Smooth muscle cell of trachea (primary cell): ENCODE results near the gene LNPK. TPM values are rescaled to one million over a fixed set of nuclear protein-coding genes. Genes with fewer than 3 reads are reported as not detected.

Experiments
- total RNA-seq: library from RNA; depleted of rRNA; stranded (reverse); fragments of >200 nt; gene quantifications from 2 replicates; pipeline ENCODE4 v1.2.1, GENCODE V29; 2014

The LNPK gene
- total RNA-seq = 42.7 and 45.1 TPM in 2 replicates

GRCh38 chr2:176001916-176002687 is at the start of gene LNPK:
LNPK (minus strand) TSS chr2:176002267; CDS start chr2:175995584, 6,683 bp downstream.

Other genes starting within 250 kb of the LNPK start
- not detected in 2 replicates for gene EVX2, start 81.7 kb upstream of the LNPK start, total RNA-seq
- gene HOXD13, start 90.5 kb upstream of the LNPK start, total RNA-seq = not detected in 2 replicates
- not detected in 2 replicates for gene HOXD12, start 97.5 kb upstream of the LNPK start, total RNA-seq
- gene HOXD11, start 105.0 kb upstream of the LNPK start, total RNA-seq = not detected in 2 replicates
- gene HOXD10, start 114.5 kb upstream of the LNPK start, total RNA-seq = not detected in 2 replicates
- 0.17 TPM in 1 of 2 replicates, not detected in the other for gene HOXD9, start 120.5 kb upstream of the LNPK start, total RNA-seq
- 0.33 and 0.44 TPM in 2 replicates for gene HOXD8, start 127.4 kb upstream of the LNPK start, total RNA-seq
- not detected in 2 replicates for gene HOXD4, start 149.3 kb upstream of the LNPK start, total RNA-seq
- gene HOXD3, start 155.0 kb upstream of the LNPK start, total RNA-seq = 0.29 TPM in 1 of 2 replicates, not detected in the other
- not detected in 2 replicates for gene HOXD1, start 186.4 kb upstream of the LNPK start, total RNA-seq